Smooth muscle cell (in vitro differentiated cells): Measurements from ENCODE around the gene ZSCAN5A. TPM values are rescaled to one million over a fixed set of nuclear protein-coding genes. Genes with fewer than 3 reads are reported as not detected.

Experiments used
- DNase-seq: peaks from one replicate; lab custom pipeline; 2025; ENCODE audit not compliant: unreplicated experiment; lab: John Stamatoyannopoulos, UW
- H2AFZ ChIP-seq: fragments of 200-600 bp; sonication (generic); 2 replicates; pipeline ENCODE4 v1.6.0; 2016; ENCODE audit warnings: antibody characterized with exemption, low read depth, mild to moderate bottlenecking
- H3F3A ChIP-seq: fragments of 200-600 bp; sonication (generic); 2 replicates; pipeline ENCODE4 v1.6.0; 2017; ENCODE audit warnings: antibody characterized with exemption, low read depth
- H3K27ac ChIP-seq: fragments of 200-600 bp; sonication (generic); 2 replicates; pipeline ENCODE4 v1.5.1; 2016; ENCODE audit warnings: low read depth, mild to moderate bottlenecking
- H3K27me3 ChIP-seq: fragments of 200-600 bp; sonication (generic); 2 replicates; pipeline ENCODE4 v1.6.1; 2016; ENCODE audit warnings: low read depth, mild to moderate bottlenecking
- H3K36me3 ChIP-seq: fragments of 200-600 bp; sonication (generic); 2 replicates; pipeline ENCODE4 v1.5.1; 2016; ENCODE audit warnings: low read depth
- H3K4me1 ChIP-seq: fragments of 200-600 bp; sonication (generic); 2 replicates; pipeline ENCODE4 v1.5.1; 2016; ENCODE audit warnings: low read depth
- H3K4me2 ChIP-seq: fragments of 200-600 bp; sonication (generic); 2 replicates; pipeline ENCODE4 v1.6.0; 2016; ENCODE audit warnings: mild to moderate bottlenecking
- H3K4me3 ChIP-seq: fragments of 200-600 bp; sonication (generic); 2 replicates; pipeline ENCODE4 v1.5.1; 2016; ENCODE audit warnings: mild to moderate bottlenecking
- H3K79me2 ChIP-seq: fragments of 200-600 bp; sonication (generic); 2 replicates; pipeline ENCODE4 v1.6.0; 2016; ENCODE audit warnings: low read depth, mild to moderate bottlenecking
- H3K9ac ChIP-seq: fragments of 200-600 bp; sonication (generic); 2 replicates; pipeline ENCODE4 v1.6.0; 2016; ENCODE audit warnings: low read depth
- H3K9me3 ChIP-seq: fragments of 200-600 bp; sonication (generic); replicated peaks from 2 replicates; pipeline ENCODE4 v1.5.1; 2016; ENCODE audit warnings: low read depth
- H4K20me1 ChIP-seq: fragments of 200-600 bp; sonication (generic); 2 replicates; pipeline ENCODE4 v1.6.0; 2016; ENCODE audit warnings: low read depth
- WGBS: methylation state at CpG from one replicate; pipeline ENCODE4 v1.1.7; 2016; ENCODE audit warnings: low lambda C conversion rate; 5-methylcytosine and 5-hydroxymethylcytosine counted together
- polyA plus RNA-seq: library from polyadenylated mRNA; unstranded; fragments of >200 nt; fragmentation: Nextera tagmentation; extraction: Ambion mirVana; gene quantifications from 2 replicates; pipeline ENCODE4 v1.2.1, GENCODE V29; 2016
- total RNA-seq: library from RNA; depleted of rRNA; stranded (reverse); fragments of >200 nt; gene quantifications from 2 replicates; pipeline ENCODE4 v1.2.3, GENCODE V29; 2014
- TF ChIP-seq, protein P1 (sequence below): fragments of 200-600 bp; sonication (generic); IDR thresholded peaks from 2 replicates; pipeline ENCODE4 v1.5.1; 2017; ENCODE audit warnings: borderline replicate concordance, mild to moderate bottlenecking, antibody characterized with exemption; ENCODE audit not compliant: insufficient read depth, poor library complexity, severe bottlenecking

Gene ZSCAN5A
- total and polyA plus RNA-seq, 2 experiments from 2014 or later, result 4.7 to 5.3 TPM

DNA sequence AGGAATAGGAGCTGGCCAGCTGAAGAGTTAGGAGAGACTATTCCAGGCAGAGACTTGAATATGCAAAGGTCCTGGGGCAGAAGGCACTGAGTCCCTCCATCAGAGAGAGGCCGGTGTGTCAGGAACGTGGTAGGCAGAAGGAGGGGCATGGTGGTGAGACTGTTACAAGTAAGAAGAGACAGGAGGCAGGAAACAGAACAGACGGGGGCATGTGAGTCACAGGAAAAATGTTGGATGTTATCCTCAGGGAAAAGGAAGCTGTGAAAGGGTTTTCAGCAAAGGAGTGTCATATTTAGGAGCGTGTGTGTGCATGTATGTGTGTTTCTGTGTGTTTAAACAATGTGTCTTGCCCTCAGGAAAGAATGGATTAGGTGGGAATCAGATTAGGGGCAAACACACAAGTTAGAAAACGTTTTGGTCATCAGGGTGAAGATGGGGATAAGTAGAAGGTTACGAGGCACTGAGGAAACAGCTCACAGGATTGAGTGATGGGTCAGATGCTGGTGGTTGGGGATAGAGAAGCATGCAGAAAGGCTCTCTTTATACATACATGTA lies 41.0 kb downstream of the ZSCAN5A start:
- H3K9ac ChIP-seq, result no peak overlapping the region
- H3K36me3 ChIP-seq, result peaks cover 11% of the 10 kb centered on the region
- no peaks in the 10 kb centered on the region for H3K9me3 ChIP-seq
- H3K4me3 ChIP-seq, result no peak overlapping the region
- TF ChIP-seq, protein P1, sequence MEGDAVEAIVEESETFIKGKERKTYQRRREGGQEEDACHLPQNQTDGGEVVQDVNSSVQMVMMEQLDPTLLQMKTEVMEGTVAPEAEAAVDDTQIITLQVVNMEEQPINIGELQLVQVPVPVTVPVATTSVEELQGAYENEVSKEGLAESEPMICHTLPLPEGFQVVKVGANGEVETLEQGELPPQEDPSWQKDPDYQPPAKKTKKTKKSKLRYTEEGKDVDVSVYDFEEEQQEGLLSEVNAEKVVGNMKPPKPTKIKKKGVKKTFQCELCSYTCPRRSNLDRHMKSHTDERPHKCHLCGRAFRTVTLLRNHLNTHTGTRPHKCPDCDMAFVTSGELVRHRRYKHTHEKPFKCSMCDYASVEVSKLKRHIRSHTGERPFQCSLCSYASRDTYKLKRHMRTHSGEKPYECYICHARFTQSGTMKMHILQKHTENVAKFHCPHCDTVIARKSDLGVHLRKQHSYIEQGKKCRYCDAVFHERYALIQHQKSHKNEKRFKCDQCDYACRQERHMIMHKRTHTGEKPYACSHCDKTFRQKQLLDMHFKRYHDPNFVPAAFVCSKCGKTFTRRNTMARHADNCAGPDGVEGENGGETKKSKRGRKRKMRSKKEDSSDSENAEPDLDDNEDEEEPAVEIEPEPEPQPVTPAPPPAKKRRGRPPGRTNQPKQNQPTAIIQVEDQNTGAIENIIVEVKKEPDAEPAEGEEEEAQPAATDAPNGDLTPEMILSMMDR, result no peak
- DNase-seq, result no peak
- no peaks in the 10 kb centered on the region for H4K20me1 ChIP-seq
- 32% methylated on average over 6 of the region's 6 CpGs for WGBS
- H3K27me3 ChIP-seq, result no peaks in the 10 kb centered on the region
- no peak overlapping the region for H3K4me2 ChIP-seq
- H3F3A ChIP-seq, result no peaks in the 10 kb centered on the region
- no peaks in the 10 kb centered on the region for H3K4me1 ChIP-seq
- no peak overlapping the region for H3K27ac ChIP-seq
- no peak overlapping the region for H2AFZ ChIP-seq
- no peaks in the 10 kb centered on the region for H3K79me2 ChIP-seq

DNA sequence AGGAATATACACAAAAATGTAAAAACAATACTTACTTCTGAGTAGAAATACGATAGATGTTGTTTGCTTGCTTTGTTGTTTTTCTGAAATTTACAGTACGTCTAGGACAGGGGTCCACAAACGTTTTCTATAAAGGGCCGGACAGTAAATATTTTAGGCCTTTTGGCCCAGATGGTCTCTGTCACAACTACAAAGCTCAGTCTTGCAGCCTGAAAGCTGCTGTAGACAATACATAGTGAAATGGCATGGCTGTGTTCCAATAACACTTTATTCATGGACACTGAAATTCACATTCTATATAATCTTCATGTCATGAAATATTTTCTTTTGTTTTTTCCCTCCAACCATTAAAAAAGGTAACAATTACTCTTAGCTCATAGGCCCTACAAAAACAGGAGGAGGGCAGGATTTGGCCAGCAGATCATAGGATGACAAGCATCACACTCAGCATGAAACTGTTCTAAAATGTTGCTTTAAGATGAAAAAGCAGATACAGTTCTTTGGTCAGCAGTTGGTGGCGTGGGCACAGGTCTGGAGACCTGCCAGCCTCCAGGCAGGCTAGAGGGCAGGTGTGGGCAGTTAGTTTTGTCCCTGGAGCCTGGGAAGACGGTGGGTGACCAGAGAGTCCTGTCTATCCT lies 42.4 kb downstream of the ZSCAN5A start, which contains the start of gene EDDM13:
Gene EDDM13 (plus strand): TSS at position 588 of the 638 bp plus-strand sequence. CDS start 87 bp downstream, outside the sequence.
- no peak for DNase-seq
- Histone ChIP-seq H3K27me3 (no peaks in the 10 kb centered on the region), H3K27ac (no peak within 1 kb of the TSS), H3K4me1 (no peaks in the 10 kb centered on the region), H3K79me2 (no peaks in the 10 kb centered on the region), H3K36me3 (peaks cover 8% of the 10 kb centered on the region), H3F3A (no peaks in the 10 kb centered on the region), H4K20me1 (no peaks in the 10 kb centered on the region), H3K4me2 (no peak within 1 kb of the TSS), H3K9ac (no peak within 1 kb of the TSS), H3K4me3 (no peak within 1 kb of the TSS), H2AFZ (no peak within 1 kb of the TSS), H3K9me3 (no peaks in the 10 kb centered on the region)
- TF ChIP-seq, protein P1, result no peak
- WGBS, result 95% methylated on average over 6 of the region's 6 CpGs

DNA sequence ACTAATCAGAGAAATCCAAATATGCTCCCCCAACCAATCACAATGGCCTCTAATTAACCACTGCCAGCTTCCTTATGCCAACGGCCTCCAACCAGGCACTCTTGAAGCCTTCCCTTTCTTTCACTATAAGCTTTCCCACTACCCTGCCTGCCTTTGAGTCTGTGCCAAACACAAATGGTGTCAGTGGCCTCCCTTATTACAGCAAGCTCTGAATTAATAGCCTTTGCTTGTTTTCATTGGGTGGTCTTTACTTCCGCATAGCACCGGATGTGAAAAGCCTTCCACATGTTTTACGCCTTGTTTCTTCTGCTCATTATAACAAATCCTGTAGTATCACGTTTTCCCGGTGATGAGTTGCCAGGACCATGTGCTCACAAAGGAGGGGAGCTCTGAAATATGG lies 43.5 kb downstream of the ZSCAN5A start:
- no peaks in the 10 kb centered on the region for H3K79me2 ChIP-seq
- TF ChIP-seq, protein P1, result no peak
- H3K4me3 ChIP-seq, result no peak overlapping the region
- no peaks in the 10 kb centered on the region for H3K9me3 ChIP-seq
- H4K20me1 ChIP-seq, result no peaks in the 10 kb centered on the region
- no peak overlapping the region for H2AFZ ChIP-seq
- H3K4me1 ChIP-seq, result no peaks in the 10 kb centered on the region
- peaks cover 5% of the 10 kb centered on the region for H3K36me3 ChIP-seq
- no peaks in the 10 kb centered on the region for H3F3A ChIP-seq
- DNase-seq, result no peak
- H3K27ac ChIP-seq, result no peak overlapping the region
- H3K9ac ChIP-seq, result no peak overlapping the region
- 91% methylated on average over 6 of the region's 6 CpGs for WGBS
- no peaks in the 10 kb centered on the region for H3K27me3 ChIP-seq
- no peak overlapping the region for H3K4me2 ChIP-seq

DNA sequence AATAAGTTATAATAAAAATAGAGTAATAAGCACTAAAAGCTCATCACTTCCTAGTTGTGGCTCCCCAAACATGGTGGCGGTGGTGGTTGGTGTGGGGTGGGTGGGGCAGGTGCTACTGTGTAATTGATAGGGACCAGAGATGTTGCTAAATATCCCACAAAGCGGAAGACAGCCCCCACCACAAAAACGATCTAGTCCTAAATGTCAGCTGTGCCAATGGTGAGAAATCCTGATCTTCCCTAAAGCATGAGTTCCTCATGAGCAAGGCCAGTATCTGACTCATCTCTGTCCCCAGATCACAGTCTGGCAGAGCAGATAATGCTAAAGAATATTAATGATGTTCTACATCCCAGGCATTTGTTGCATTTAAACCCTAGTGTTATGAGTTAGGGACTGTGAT lies 44.0 kb downstream of the ZSCAN5A start:
- peaks cover 5% of the 10 kb centered on the region for H3K36me3 ChIP-seq
- H3K4me3 ChIP-seq, result no peak overlapping the region
- no peak overlapping the region for H3K27ac ChIP-seq
- no peaks in the 10 kb centered on the region for H3K4me1 ChIP-seq
- no peaks in the 10 kb centered on the region for H3K79me2 ChIP-seq
- DNase-seq, result no peak
- H3K4me2 ChIP-seq, result no peak overlapping the region
- no peak overlapping the region for H2AFZ ChIP-seq
- H3F3A ChIP-seq, result no peaks in the 10 kb centered on the region
- 86% methylated on average over 3 of the region's 3 CpGs for WGBS
- H3K9me3 ChIP-seq, result no peaks in the 10 kb centered on the region
- TF ChIP-seq, protein P1, result no peak
- no peak overlapping the region for H3K9ac ChIP-seq
- H3K27me3 ChIP-seq, result no peaks in the 10 kb centered on the region
- no peaks in the 10 kb centered on the region for H4K20me1 ChIP-seq
